ENCODE results near the gene RYR1.

The RYR1 gene

GRCh38 chr19:38505958-38506357, 72.5 kb downstream of the RYR1 start:
- no peaks in the 10 kb centered on the region for H3K9me3 ChIP-seq (ENCODE audit: insufficient read depth, low read length)
- no peaks in the 10 kb centered on the region for H3K9me2 ChIP-seq (replicated peaks; ENCODE audit: insufficient read depth, low read length)
- H3K4me3 ChIP-seq (ENCODE audit: insufficient read depth, low read length, poor library complexity, severe bottlenecking) = no peak overlapping the region
- TF ChIP-seq EZH2phosphoT487 (conservative IDR thresholded peaks at IDR 0.05; ENCODE audit: low read length) (no peak), CTCF (IDR thresholded peaks at IDR 0.05; ENCODE audit: insufficient read depth, low read length, poor library complexity, severe bottlenecking) (no peak)
- H4K20me1 ChIP-seq (ENCODE audit: low read depth, low read length) = no peaks in the 10 kb centered on the region
- H3K36me3 ChIP-seq (ENCODE audit: low read length) = no peaks in the 10 kb centered on the region
- no peaks in the 10 kb centered on the region for H3F3A ChIP-seq (ENCODE audit: insufficient read depth)
- H3K27me3 ChIP-seq (ENCODE audit: low read length) = no peaks in the 10 kb centered on the region
- no peak overlapping the region for H3K4me2 ChIP-seq (ENCODE audit: low read depth, low read length, poor library complexity, severe bottlenecking)
- H3K79me2 ChIP-seq (ENCODE audit: insufficient read depth, low read length) = no peaks in the 10 kb centered on the region
- H3K27ac ChIP-seq (ENCODE audit: low read depth, low read length) = no peak overlapping the region
- no peak overlapping the region for H3K9ac ChIP-seq (ENCODE audit: low read length)
- H2AFZ ChIP-seq (ENCODE audit: low read depth, low read length, severe bottlenecking) = no peak overlapping the region

- no peaks in the 10 kb centered on the region for H4K20me1 ChIP-seq (ENCODE audit: low read depth, low read length)
- no peak for TF ChIP-seq CTCF (IDR thresholded peaks at IDR 0.05; ENCODE audit: insufficient read depth, low read length, poor library complexity, severe bottlenecking)
- no peak for TF ChIP-seq EZH2phosphoT487 (conservative IDR thresholded peaks at IDR 0.05; ENCODE audit: low read length)
- no peak overlapping the region for H3K27ac ChIP-seq (ENCODE audit: low read depth, low read length)
- H3K9me3 ChIP-seq (ENCODE audit: insufficient read depth, low read length) = no peaks in the 10 kb centered on the region
- H3F3A ChIP-seq (ENCODE audit: insufficient read depth) = no peaks in the 10 kb centered on the region
- H3K9ac ChIP-seq (ENCODE audit: low read length) = no peak overlapping the region
- H3K79me2 ChIP-seq (ENCODE audit: insufficient read depth, low read length) = no peaks in the 10 kb centered on the region
- H2AFZ ChIP-seq (ENCODE audit: low read depth, low read length, severe bottlenecking) = no peak overlapping the region
- no peak overlapping the region for H3K4me2 ChIP-seq (ENCODE audit: low read depth, low read length, poor library complexity, severe bottlenecking)
- H3K27me3 ChIP-seq (ENCODE audit: low read length) = no peaks in the 10 kb centered on the region
- H3K4me3 ChIP-seq (ENCODE audit: insufficient read depth, low read length, poor library complexity, severe bottlenecking) = no peak overlapping the region
- H3K9me2 ChIP-seq (replicated peaks; ENCODE audit: insufficient read depth, low read length) = no peaks in the 10 kb centered on the region
- no peaks in the 10 kb centered on the region for H3K36me3 ChIP-seq (ENCODE audit: low read length)
These were observed 72.9 kb downstream of the RYR1 start for GRCh38 chr19:38506375-38506722.

GRCh38 chr19:38506723-38507550, 73.4 kb downstream of the RYR1 start:
- Histone ChIP-seq H3K9me2 (replicated peaks; ENCODE audit: insufficient read depth, low read length) (no peaks in the 10 kb centered on the region), H4K20me1 (ENCODE audit: low read depth, low read length) (no peaks in the 10 kb centered on the region), H3K9ac (ENCODE audit: low read length) (no peak overlapping the region), H3K4me2 (ENCODE audit: low read depth, low read length, poor library complexity, severe bottlenecking) (no peak overlapping the region), H3F3A (ENCODE audit: insufficient read depth) (no peaks in the 10 kb centered on the region), H3K4me3 (ENCODE audit: insufficient read depth, low read length, poor library complexity, severe bottlenecking) (no peak overlapping the region), H3K36me3 (ENCODE audit: low read length) (no peaks in the 10 kb centered on the region), H2AFZ (ENCODE audit: low read depth, low read length, severe bottlenecking) (no peak overlapping the region), H3K27ac (ENCODE audit: low read depth, low read length) (no peak overlapping the region), H3K27me3 (ENCODE audit: low read length) (no peaks in the 10 kb centered on the region), H3K9me3 (ENCODE audit: insufficient read depth, low read length) (no peaks in the 10 kb centered on the region), H3K79me2 (ENCODE audit: insufficient read depth, low read length) (no peaks in the 10 kb centered on the region)
- TF ChIP-seq CTCF (IDR thresholded peaks at IDR 0.05; ENCODE audit: insufficient read depth, low read length, poor library complexity, severe bottlenecking) (no peak), EZH2phosphoT487 (conservative IDR thresholded peaks at IDR 0.05; ENCODE audit: low read length) (no peak)

All from SU-DHL-6 (cell line).